HepG2 (cell line): ENCODE data around the gene SYNGAP1. TPM values are rescaled to one million over a fixed set of nuclear protein-coding genes. Genes with fewer than 3 reads are reported as not detected.

Experiments used
- EHMT2 ChIP-seq: fragments of 200-600 bp; sonication (generic); IDR thresholded peaks from 2 replicates; pipeline ENCODE4 v1.7.0; 2017; ENCODE audit warnings: antibody characterized with exemption, low read depth, low read length, borderline replicate concordance
- HDAC1 ChIP-seq: sonication (generic); formaldehyde crosslinking; IDR thresholded peaks from 2 replicates; pipeline ENCODE4 v1.5.1; 2020; ENCODE audit warnings: mild to moderate bottlenecking, missing genetic modification reagents
- KDM6A ChIP-seq: IDR thresholded peaks from 2 replicates; pipeline ENCODE4 v1.6.1; 2016; ENCODE audit warnings: low read depth
- LRRFIP1 ChIP-seq: sonication (generic); formaldehyde crosslinking; conservative IDR thresholded peaks from 2 replicates; pipeline ENCODE4 v1.4.0; 2020; ENCODE audit warnings: missing genetic modification reagents
- NONO ChIP-seq, 2 experiments: fragments of 450-650 bp in 1 of 2; sonication (generic) in 1 of 2; formaldehyde crosslinking in 1 of 2; IDR thresholded peaks in 1 of 2; conservative IDR thresholded peaks in 1 of 2; 2 replicates each; pipeline versions ENCODE4 v1.6.1 to v1.8.0; 2017 to 2022; ENCODE audit warnings: mild to moderate bottlenecking in 1 of 2, missing genetic modification reagents in 1 of 2, moderate library complexity in 1 of 2
- PLSCR1 ChIP-seq: sonication (generic); formaldehyde crosslinking; IDR thresholded peaks from 2 replicates; pipeline ENCODE4 v1.5.0; 2020; ENCODE audit warnings: missing genetic modification reagents, mild to moderate bottlenecking, borderline replicate concordance
- TFE3 ChIP-seq: IDR thresholded peaks from 2 replicates; pipeline ENCODE4 v1.6.1; 2016
- ZIK1 ChIP-seq: sonication (generic); formaldehyde crosslinking; IDR thresholded peaks from 2 replicates; pipeline ENCODE4 v1.5.0; 2020; ENCODE audit warnings: mild to moderate bottlenecking, low read depth, missing genetic modification reagents, borderline replicate concordance
- ZNF136 ChIP-seq: sonication (generic); formaldehyde crosslinking; IDR thresholded peaks from 2 replicates; pipeline ENCODE4 v1.8.1; 2022; ENCODE audit warnings: low read depth, mild to moderate bottlenecking, moderate library complexity, missing genetic modification reagents
- ZNF143 ChIP-seq: sonication (generic); formaldehyde crosslinking; IDR thresholded peaks from 2 replicates; pipeline ENCODE4 v1.4.0; 2020; ENCODE audit warnings: missing genetic modification reagents
- ZNF3 ChIP-seq: IDR thresholded peaks from 2 replicates; pipeline ENCODE4 v1.7.0; 2017; ENCODE audit warnings: inconsistent platforms
- ZNF343 ChIP-seq: sonication (generic); formaldehyde crosslinking; IDR thresholded peaks from 2 replicates; pipeline ENCODE4 v1.4.0; 2020; ENCODE audit warnings: mild to moderate bottlenecking, missing genetic modification reagents
- ZNF703 ChIP-seq: sonication (generic); formaldehyde crosslinking; IDR thresholded peaks from 2 replicates; pipeline ENCODE4 v1.5.1; 2020; ENCODE audit warnings: missing genetic modification reagents, mild to moderate bottlenecking, moderate library complexity, borderline replicate concordance
- ZNF710 ChIP-seq: sonication (generic); formaldehyde crosslinking; IDR thresholded peaks from 2 replicates; pipeline ENCODE4 v1.5.0; 2020; ENCODE audit warnings: mild to moderate bottlenecking, missing genetic modification reagents, borderline replicate concordance
- ZNF713 ChIP-seq: sonication (generic); formaldehyde crosslinking; IDR thresholded peaks from 2 replicates; pipeline ENCODE4 v1.4.0; 2020; ENCODE audit warnings: mild to moderate bottlenecking, missing genetic modification reagents
- polyA plus RNA-seq, 8 experiments: library from polyadenylated mRNA; depleted of rRNA in 3 of 8; stranded (reverse) in 7 of 8; unstranded in 1 of 8; fragments of >200 nt; fragmentation: Illumina TruSeq in 4 of 8; extraction: Trizol in 4 of 8; gene quantifications; 2 replicates each; pipeline versions ENCODE4 v1.2.1 to v1.2.3, GENCODE V29; 2011 to 2016; ENCODE audit warnings: low read depth in 4 of 8, missing spikeins in 1 of 8, mixed read lengths in 1 of 8; ENCODE audit not compliant: insufficient read depth in 1 of 8
- total RNA-seq, 5 experiments: library from RNA; depleted of rRNA; stranded (reverse); fragments of >200 nt; fragmentation: Illumina TruSeq; extraction: Trizol; gene quantifications; 2 replicates each; pipeline ENCODE4 v1.2.3, GENCODE V29; 2016; ENCODE audit warnings: low read depth in 1 of 5
- TF ChIP-seq, protein P1 (sequence below): sonication (generic); formaldehyde crosslinking; IDR thresholded peaks from 2 replicates; pipeline ENCODE4 v1.5.0; 2020; ENCODE audit warnings: missing genetic modification reagents
- TF ChIP-seq, protein P2 (sequence below): sonication (generic); formaldehyde crosslinking; IDR thresholded peaks from 2 replicates; pipeline ENCODE4 v1.4.0; 2020; ENCODE audit warnings: missing genetic modification reagents

Gene SYNGAP1
- total and polyA plus RNA-seq, 2 of the 13 experiments (the other 11 are each of a cell fraction or from before 2014, with no cell fraction given), result 0.75 to 1.1 TPM

- TF ChIP-seq ZNF703, result peak; percentile 50; the same call in 1 of the 2 replicates
- peak; percentile 97 for TF ChIP-seq ZNF343
- peak; percentile 99 for TF ChIP-seq HDAC1 (CRISPR knock-in tag)
- TF ChIP-seq ZNF136 (CRISPR knock-in tag), result peak; percentile 58; the same call in 1 of the 2 replicates
- peak; percentile 66 for TF ChIP-seq TFE3 (CRISPR knock-in tag)
- TF ChIP-seq, protein P1, sequence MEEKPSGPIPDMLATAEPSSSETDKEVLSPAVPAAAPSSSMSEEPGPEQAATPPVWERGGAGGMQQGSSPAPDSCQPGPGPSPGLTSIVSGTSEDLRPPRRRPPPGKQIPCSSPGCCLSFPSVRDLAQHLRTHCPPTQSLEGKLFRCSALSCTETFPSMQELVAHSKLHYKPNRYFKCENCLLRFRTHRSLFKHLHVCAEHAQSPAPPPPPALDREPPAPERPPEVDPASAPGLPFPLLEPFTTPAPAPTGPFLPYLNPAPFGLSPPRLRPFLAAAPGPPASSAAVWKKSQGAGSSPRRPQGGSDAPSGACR (CRISPR knock-in tag), result 0 out of 2 replicates have a peak, but pooled peaks have one; percentile 65
- TF ChIP-seq KDM6A (CRISPR knock-in tag), result peak; percentile 13; the same call in 1 of the 2 replicates
- TF ChIP-seq ZNF713 (CRISPR knock-in tag), result peak; percentile 81; the same call in 1 of the 2 replicates
- no peak for TF ChIP-seq LRRFIP1 (CRISPR knock-in tag)
- TF ChIP-seq, protein P2, sequence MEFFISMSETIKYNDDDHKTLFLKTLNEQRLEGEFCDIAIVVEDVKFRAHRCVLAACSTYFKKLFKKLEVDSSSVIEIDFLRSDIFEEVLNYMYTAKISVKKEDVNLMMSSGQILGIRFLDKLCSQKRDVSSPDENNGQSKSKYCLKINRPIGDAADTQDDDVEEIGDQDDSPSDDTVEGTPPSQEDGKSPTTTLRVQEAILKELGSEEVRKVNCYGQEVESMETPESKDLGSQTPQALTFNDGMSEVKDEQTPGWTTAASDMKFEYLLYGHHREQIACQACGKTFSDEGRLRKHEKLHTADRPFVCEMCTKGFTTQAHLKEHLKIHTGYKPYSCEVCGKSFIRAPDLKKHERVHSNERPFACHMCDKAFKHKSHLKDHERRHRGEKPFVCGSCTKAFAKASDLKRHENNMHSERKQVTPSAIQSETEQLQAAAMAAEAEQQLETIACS, result no peak
- TF ChIP-seq ZIK1 (CRISPR knock-in tag), result 0 out of 2 replicates have a peak, but pooled peaks have one; percentile 44
- TF ChIP-seq ZNF143 (CRISPR knock-in tag), result peak; percentile 35
- no peak for TF ChIP-seq PLSCR1 (CRISPR knock-in tag)
- no peak for TF ChIP-seq EHMT2
- no peak; the same call in 1 of the 2 replicates for TF ChIP-seq ZNF3 (CRISPR knock-in tag)
- TF ChIP-seq NONO (IDR thresholded peaks at IDR 0.05), result no peak
- TF ChIP-seq NONO (CRISPR knock-in tag; conservative IDR thresholded peaks at IDR 0.05), result peak; percentile 97
- TF ChIP-seq ZNF710 (CRISPR knock-in tag), result peak; percentile 64; the same call in 1 of the 2 replicates
These were observed 34.4 kb downstream of the SYNGAP1 start, which contains the start of gene ZBTB9 (continued) for GRCh38 chr6:33454009-33454946.
